Colonic mucosa (tissue), 4 donors: ENCODE results near the gene TENM3. TPM values are rescaled to one million over a fixed set of nuclear protein-coding genes. Genes with fewer than 3 reads are reported as not detected.

Experiments
- DNase-seq: peaks from one replicate; pipeline ENCODE4 v3.0.0-alpha.2; 2020
- H3K27ac ChIP-seq: fragments of 200-600 bp; one replicate; pipeline ENCODE4 v1.8.0; 2021
- H3K27me3 ChIP-seq: fragments of 200-600 bp; one replicate; pipeline ENCODE4 v1.8.0; 2021
- H3K36me3 ChIP-seq: fragments of 200-600 bp; one replicate; pipeline ENCODE4 v1.8.0; 2021
- H3K4me1 ChIP-seq: fragments of 200-600 bp; one replicate; pipeline ENCODE4 v1.8.0; 2021; ENCODE audit warnings: mild to moderate bottlenecking
- H3K4me3 ChIP-seq: fragments of 200-600 bp; one replicate; pipeline ENCODE4 v1.8.0; 2021
- H3K9ac ChIP-seq, 2 donors: one replicate each; pipeline ENCODE4 v1.7.0; 2013; ENCODE audit warnings: control low read depth in 2 of 2, low read depth in 2 of 2, low read length in 2 of 2
- H3K9me3 ChIP-seq: fragments of 200-600 bp; one replicate; pipeline ENCODE4 v1.8.0; 2021
- CTCF ChIP-seq: fragments of 200-600 bp; IDR thresholded peaks from one replicate; pipeline ENCODE4 v1.8.0; 2022; ENCODE audit warnings: antibody characterized with exemption, mild to moderate bottlenecking
- intact Hi-C: fragments of 100-400 bp; cut with DNase I; formaldehyde crosslinking; loops from one replicate; pipeline ENCODE4 v1.14.1; 2022
- total RNA-seq, 2 donors: library from RNA; stranded (reverse); fragmentation: NEBNext Ultra II Directional in 1 of 2; extraction: Animal tissue kit (Norgen Biotek cat#: 25700) in 1 of 2; gene quantifications; one replicate each; pipeline ENCODE4 v1.2.1, GENCODE V29; 2021
- donor health status: healthy.
- donor health status: DM: no; HTN: no; CAD: no.
- donor health status: DM: no; HTN: no; CAD: no.

TENM3 gene
- total RNA-seq, 2 donors from 2014 or later: 0.32 to 1.6 TPM

- no peak overlapping the region for H3K4me3 ChIP-seq
- TF ChIP-seq CTCF: no peak
- H3K36me3 ChIP-seq: no peaks in the 10 kb centered on the region
- no peaks in the 10 kb centered on the region for H3K9me3 ChIP-seq
- intact Hi-C loops: no loop called here
- DNase-seq: no peak
- H3K27ac ChIP-seq: no peak overlapping the region
- H3K9ac ChIP-seq: no peak overlapping the region
- H3K4me1 ChIP-seq: no peaks in the 10 kb centered on the region
- H3K27me3 ChIP-seq: no peaks in the 10 kb centered on the region
Measured at GRCh38 chr4:182540496-182540895, 297.3 kb downstream of the TENM3 start.

- no peak for TF ChIP-seq CTCF
- Histone ChIP-seq H3K4me1 (no peaks in the 10 kb centered on the region), H3K36me3 (no peaks in the 10 kb centered on the region), H3K27me3 (no peaks in the 10 kb centered on the region), H3K4me3 (no peak overlapping the region), H3K9me3 (no peaks in the 10 kb centered on the region), H3K27ac (no peak overlapping the region), H3K9ac (no peak overlapping the region)
- intact Hi-C loops: no loop called here
- no peak for DNase-seq
Measured at GRCh38 chr4:182547435-182547834, 304.2 kb downstream of the TENM3 start.

- DNase-seq: no peak
- H3K27ac ChIP-seq: no peak overlapping the region
- no peaks in the 10 kb centered on the region for H3K9me3 ChIP-seq
- H3K27me3 ChIP-seq: no peaks in the 10 kb centered on the region
- intact Hi-C loops: no loop called here
- H3K9ac ChIP-seq: no peak overlapping the region
- H3K4me3 ChIP-seq: no peak overlapping the region
- H3K4me1 ChIP-seq: no peaks in the 10 kb centered on the region
- TF ChIP-seq CTCF: no peak
- H3K36me3 ChIP-seq: no peaks in the 10 kb centered on the region
Measured at GRCh38 chr4:182548156-182548555, 305.0 kb downstream of the TENM3 start.

GRCh38 chr4:182549356-182549755, 306.2 kb downstream of the TENM3 start:
- TF ChIP-seq CTCF: no peak
- no peaks in the 10 kb centered on the region for H3K36me3 ChIP-seq
- no peak for DNase-seq
- no peaks in the 10 kb centered on the region for H3K27me3 ChIP-seq
- H3K4me1 ChIP-seq: no peaks in the 10 kb centered on the region
- H3K9ac ChIP-seq: no peak overlapping the region
- intact Hi-C loops: no loop called here
- H3K27ac ChIP-seq: no peak overlapping the region
- no peaks in the 10 kb centered on the region for H3K9me3 ChIP-seq
- H3K4me3 ChIP-seq: no peak overlapping the region

GRCh38 chr4:182552948-182553347, 309.7 kb downstream of the TENM3 start:
- DNase-seq: no peak
- Histone ChIP-seq H3K4me1 (no peaks in the 10 kb centered on the region), H3K9ac (no peak overlapping the region), H3K4me3 (no peak overlapping the region), H3K9me3 (no peaks in the 10 kb centered on the region), H3K36me3 (no peaks in the 10 kb centered on the region), H3K27me3 (no peaks in the 10 kb centered on the region), H3K27ac (no peak overlapping the region)
- no peak for TF ChIP-seq CTCF
- intact Hi-C loops: no loop called here

GRCh38 chr4:182553653-182554052, 310.5 kb downstream of the TENM3 start:
- intact Hi-C loops: no loop called here
- H3K4me3 ChIP-seq: no peak overlapping the region

More at GRCh38 chr4:182553653-182554052, 310.5 kb downstream of the TENM3 start:
- Histone ChIP-seq H3K27me3 (no peaks in the 10 kb centered on the region), H3K9me3 (no peaks in the 10 kb centered on the region), H3K9ac (no peak overlapping the region), H3K36me3 (no peaks in the 10 kb centered on the region), H3K27ac (no peak overlapping the region), H3K4me1 (no peaks in the 10 kb centered on the region)
- TF ChIP-seq CTCF: no peak
- DNase-seq: no peak
